NCI-H82 treated with DMSO at 0.1 percent for 48 hours (cell line): Measurements from ENCODE around the gene ULK4.
"Not testable (repeated sequence)": the region's sequence is repeated elsewhere in the genome, so short reads cannot be mapped to it uniquely, and the experiment has no call there.

Source experiments
- DNase-seq: peaks from one replicate; lab custom pipeline; 2025; ENCODE audit not compliant: unreplicated experiment; lab: John Stamatoyannopoulos, UW

ULK4 gene

GRCh38 chr3:41323467-41324155 lies 638.3 kb downstream of the ULK4 start:
- DNase-seq = no peak

GRCh38 chr3:41321642-41321980 lies 640.3 kb downstream of the ULK4 start:
- no peak for DNase-seq

GRCh38 chr3:41320953-41321641 lies 640.8 kb downstream of the ULK4 start:
- no peak for DNase-seq

GRCh38 chr3:41318520-41318919 lies 643.4 kb downstream of the ULK4 start:
- DNase-seq = no peak

- no peak for DNase-seq
These were observed 644.2 kb downstream of the ULK4 start for GRCh38 chr3:41317718-41318117.

GRCh38 chr3:41317298-41317697 lies 644.6 kb downstream of the ULK4 start:
- no peak for DNase-seq

GRCh38 chr3:41315126-41315525 lies 646.8 kb downstream of the ULK4 start:
- no peak for DNase-seq

- DNase-seq = no peak
These were observed 653.8 kb downstream of the ULK4 start for GRCh38 chr3:41308119-41308518.

GRCh38 chr3:41307065-41307464 lies 654.8 kb downstream of the ULK4 start:
- DNase-seq = no peak

GRCh38 chr3:41304593-41304992 lies 657.3 kb downstream of the ULK4 start:
- no peak for DNase-seq

- no peak for DNase-seq
These were observed 659.6 kb downstream of the ULK4 start for GRCh38 chr3:41302295-41302694.

- no peak for DNase-seq
These were observed 660.4 kb downstream of the ULK4 start for GRCh38 chr3:41301548-41301947.

GRCh38 chr3:41299036-41299435 lies 662.9 kb downstream of the ULK4 start:
- DNase-seq = no peak

GRCh38 chr3:41297750-41298149 lies 664.2 kb downstream of the ULK4 start:
- no peak for DNase-seq

GRCh38 chr3:41296556-41296955 lies 665.3 kb downstream of the ULK4 start:
- no peak for DNase-seq

GRCh38 chr3:41295740-41296139 lies 666.2 kb downstream of the ULK4 start:
- no peak for DNase-seq

GRCh38 chr3:41293169-41293681 lies 668.7 kb downstream of the ULK4 start:
- no peak for DNase-seq

GRCh38 chr3:41290736-41291135 lies 671.2 kb downstream of the ULK4 start:
- DNase-seq = no peak

- DNase-seq = no peak
These were observed 671.6 kb downstream of the ULK4 start for GRCh38 chr3:41290306-41290705.

- no peak for DNase-seq
These were observed 673.1 kb downstream of the ULK4 start for GRCh38 chr3:41288785-41289184.

GRCh38 chr3:41286305-41286704 lies 675.6 kb downstream of the ULK4 start:
- no peak for DNase-seq

- DNase-seq = not testable (repeated sequence)
These were observed 677.0 kb downstream of the ULK4 start for GRCh38 chr3:41284934-41285333.
